Umbilical cord (tissue), 2 donors: ENCODE data around the gene TATDN2. TPM values are rescaled to one million over a fixed set of nuclear protein-coding genes. Genes with fewer than 3 reads are reported as not detected.
"Not testable (repeated sequence)": the region's sequence is repeated elsewhere in the genome, so short reads cannot be mapped to it uniquely, and the experiment has no call there.

Source experiments
- DNase-seq: peaks from one replicate; pipeline ENCODE4 v3.0.0-alpha.2; 2015; ENCODE audit warnings: low spot score
- total RNA-seq: library from RNA; depleted of rRNA; stranded (reverse); fragments of >200 nt; gene quantifications from one replicate; pipeline ENCODE4 v1.2.3, GENCODE V29; 2014; ENCODE audit warnings: low replicate concordance; ENCODE audit not compliant: insufficient read depth

TATDN2 gene
- total RNA-seq, 1 donor from 2014 or later, result 12.5 TPM

DNA sequence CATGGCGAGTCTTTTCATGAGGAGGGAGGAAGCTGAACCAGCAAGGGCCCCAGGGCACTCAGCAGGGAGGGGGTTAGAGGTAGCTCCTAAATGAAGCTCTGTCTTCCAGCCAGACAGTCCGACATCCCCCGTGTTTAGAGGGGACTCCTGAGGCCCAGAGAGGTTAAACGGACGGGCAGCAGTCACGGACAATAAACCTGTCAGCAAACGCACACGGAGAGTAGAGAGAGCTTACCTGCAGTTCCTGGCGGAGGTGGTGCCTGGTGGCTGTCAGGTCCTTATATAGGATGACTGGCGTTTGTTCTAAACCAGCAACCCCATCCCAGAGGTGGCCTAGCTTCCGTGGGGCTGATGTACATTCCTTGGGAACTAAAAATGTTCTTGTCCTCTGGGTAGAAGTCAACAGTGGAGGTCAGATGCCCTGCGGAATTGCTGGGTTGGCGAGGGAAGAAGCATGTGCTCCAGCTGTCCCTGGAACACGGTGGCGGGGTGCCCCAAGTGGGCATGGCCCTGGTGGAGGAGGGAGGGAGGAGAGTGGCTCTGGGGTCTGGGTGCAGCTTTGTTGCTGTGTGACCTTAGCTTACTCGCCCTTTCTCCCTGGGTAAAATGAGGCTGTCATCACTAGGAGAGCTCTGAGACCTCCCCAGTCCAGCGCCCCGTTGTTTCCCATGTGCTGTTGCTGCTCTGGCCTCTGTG is 42.4 kb downstream of the TATDN2 start:
- DNase-seq, result no peak

DNA sequence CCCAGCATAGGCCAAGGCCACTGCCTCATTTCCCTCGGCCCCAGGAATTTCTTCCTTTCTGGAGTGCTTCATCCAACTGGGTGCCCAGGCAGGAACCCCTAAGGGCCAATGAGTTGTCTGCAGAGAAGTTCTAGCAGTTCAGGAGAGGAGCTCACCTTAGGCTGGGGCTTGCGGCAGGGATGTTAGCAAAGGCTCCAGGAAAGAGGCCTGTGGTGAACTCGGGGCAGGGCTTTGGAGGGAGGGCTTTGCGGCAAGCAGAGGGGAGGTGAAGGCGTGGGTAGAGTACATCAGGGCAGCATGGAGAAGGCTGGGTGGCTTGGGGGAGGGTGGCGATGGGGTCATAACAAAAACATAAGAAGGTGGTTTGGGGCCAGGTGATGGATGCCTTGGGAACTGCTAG is 43.4 kb downstream of the TATDN2 start:
- no peak for DNase-seq

GRCh38 chr3:10292505-10293419 is 44.5 kb downstream of the TATDN2 start, which contains the start of gene GHRL:
Gene GHRL, minus strand, starts transcription at chr3:10292947. Its CDS starts 2,767 bp downstream, at chr3:10290180.
- no peak for DNase-seq

DNA sequence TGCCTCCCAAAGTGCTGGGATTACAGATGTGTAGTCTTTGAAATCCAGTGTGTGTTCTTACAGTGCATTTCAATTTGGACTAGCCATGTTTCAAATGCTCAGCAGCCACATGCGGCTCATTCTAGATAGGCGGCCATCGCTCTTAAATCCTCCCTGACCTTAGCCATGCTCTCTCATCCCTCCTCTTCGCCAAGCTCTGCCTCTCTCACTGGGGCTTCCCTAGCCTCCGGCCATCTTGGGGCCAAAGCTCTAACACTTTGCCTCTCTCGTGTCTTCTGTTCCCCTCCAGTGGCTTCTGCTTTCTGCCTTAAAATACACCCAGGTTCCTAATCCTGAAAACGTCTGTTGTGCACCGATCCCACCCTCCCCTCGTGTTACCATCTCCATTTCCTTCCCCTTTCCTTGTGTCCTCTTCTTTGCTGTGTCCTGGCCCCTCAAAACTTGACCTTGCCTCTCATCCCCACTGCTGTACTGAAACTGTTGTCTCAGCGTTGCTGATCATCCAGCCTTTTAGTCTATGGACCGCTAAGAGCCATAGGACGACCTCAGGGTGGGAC is 45.8 kb downstream of the TATDN2 start:
- DNase-seq, result no peak

- not testable (repeated sequence) for DNase-seq
These were observed 49.8 kb downstream of the TATDN2 start for GRCh38 chr3:10298064-10298463.

DNA sequence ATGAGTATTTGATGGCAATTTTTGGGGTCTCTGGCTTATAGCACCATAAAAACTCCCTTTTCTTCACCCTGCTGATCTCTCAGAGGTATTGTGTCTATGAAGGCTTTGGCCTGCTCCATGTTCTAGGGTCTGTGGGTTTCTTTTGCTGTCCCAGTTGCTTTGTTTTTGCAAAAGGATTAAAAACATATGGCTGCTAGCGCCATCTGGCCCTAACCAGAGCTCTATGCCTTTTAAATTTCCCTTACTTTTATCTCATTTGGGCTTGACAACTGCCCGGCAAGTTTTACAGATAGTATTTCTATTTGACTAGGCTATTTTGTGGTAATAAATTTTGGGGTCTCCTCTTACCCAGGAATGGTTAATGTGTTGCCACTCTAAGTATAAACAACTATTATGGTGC is 50.9 kb downstream of the TATDN2 start:
- no peak for DNase-seq

- DNase-seq, result no peak
These were observed 51.4 kb downstream of the TATDN2 start for GRCh38 chr3:10299679-10300078.

- DNase-seq, result no peak
These were observed 51.8 kb downstream of the TATDN2 start for GRCh38 chr3:10300087-10300486.

DNA sequence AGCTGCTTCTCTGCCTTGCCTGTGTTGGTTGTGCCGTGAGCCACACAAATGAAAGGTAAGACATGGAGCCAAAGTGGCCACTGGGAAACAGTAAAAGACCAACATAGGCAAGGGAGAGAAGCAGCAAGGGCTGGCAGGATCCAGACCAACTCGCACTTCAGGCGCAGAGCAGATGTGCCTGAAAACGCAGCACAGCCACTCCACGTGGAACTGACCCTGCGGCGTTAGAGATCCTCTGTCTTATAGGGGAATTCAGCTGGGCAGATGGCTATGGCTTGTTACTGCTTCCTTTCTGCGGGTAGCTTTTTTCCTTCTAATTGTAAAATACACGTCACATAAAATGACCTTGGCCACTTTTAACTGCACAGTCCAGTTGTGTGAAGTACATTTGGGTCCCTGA is 54.8 kb downstream of the TATDN2 start:
- no peak for DNase-seq

DNA sequence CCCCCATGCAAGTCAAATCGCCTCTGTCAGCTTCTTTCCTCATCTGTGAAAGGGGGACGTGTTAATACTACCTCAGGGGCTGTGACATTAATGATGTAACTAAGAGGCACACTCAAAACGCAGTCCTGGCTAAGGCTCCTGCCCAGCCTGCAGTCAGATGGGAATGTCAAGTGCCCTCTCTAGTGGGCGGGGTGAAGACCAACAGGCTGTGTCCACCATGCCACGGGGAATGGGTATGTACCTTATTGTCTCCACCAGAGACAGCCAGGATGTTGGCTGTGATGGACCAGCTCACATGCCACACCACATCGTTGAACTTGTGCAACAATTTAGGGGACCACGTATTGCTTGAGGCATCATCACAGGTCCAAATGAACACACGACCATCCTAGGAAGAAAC is 55.5 kb downstream of the TATDN2 start:
- no peak for DNase-seq

GRCh38 chr3:10304905-10305304 is 56.6 kb downstream of the TATDN2 start:
- no peak for DNase-seq

GRCh38 chr3:10305331-10305902 is 57.2 kb downstream of the TATDN2 start:
- DNase-seq, result no peak

GRCh38 chr3:10306156-10306555 is 57.9 kb downstream of the TATDN2 start:
- DNase-seq, result no peak

DNA sequence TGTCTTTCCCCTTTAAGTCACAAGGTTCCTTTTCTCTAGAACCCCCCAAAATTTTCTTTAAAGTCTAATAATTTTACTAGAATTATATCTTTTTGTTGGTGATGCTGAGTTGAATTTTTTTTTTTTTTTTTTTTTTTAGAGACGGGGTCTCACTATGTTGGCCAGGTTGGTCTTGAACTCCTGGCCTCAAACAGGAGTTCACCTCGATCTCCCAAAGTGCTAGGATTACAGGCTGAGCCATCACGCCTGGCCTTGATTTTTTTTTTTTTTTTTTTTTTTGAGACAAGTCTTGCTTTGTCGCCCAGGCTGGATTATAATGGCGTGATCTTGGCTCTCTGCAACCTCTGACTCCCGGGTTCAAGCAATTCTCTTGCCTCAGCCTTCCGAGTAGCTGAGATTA is 60.4 kb downstream of the TATDN2 start:
- DNase-seq, result no peak

GRCh38 chr3:10309736-10310135 is 61.5 kb downstream of the TATDN2 start:
- no peak for DNase-seq

DNA sequence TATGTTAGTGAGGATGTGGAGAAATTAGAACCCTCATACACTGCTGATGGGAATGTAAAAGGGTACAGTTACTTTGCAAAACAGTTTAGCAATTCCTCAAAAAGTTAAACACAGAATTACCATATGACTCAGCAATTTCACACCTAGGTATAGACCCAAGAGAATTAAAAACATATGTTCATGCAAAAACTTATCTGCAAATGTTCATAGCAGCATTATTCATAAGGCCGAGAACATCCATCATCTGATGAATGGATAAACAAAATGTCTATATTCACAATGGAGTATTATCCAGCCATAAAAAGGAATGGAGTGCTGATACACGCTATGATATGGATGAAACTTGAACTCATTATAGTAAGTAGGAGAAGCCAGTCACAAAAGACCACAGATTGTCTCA is 62.3 kb downstream of the TATDN2 start:
- no peak for DNase-seq

DNA sequence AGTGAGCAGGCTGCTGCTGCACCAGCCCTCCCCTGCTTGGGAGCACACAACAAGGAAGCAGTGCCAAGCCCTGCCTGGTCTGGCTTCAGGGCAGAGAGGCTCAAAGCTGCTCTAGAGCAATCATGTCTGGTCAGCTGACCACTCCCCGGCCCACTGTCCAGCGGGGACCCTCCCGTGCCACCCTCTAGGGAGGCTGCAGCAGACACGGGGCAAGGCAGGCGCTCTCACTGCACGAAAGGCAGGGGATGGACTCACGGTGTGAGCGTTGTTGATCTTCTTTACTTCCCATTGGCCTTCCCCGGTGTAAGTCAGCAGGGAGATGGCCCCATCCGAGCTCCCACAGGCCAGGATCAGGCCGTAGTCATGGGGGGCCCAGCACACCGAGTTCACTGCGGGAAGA is 63.5 kb downstream of the TATDN2 start:
- no peak for DNase-seq

GRCh38 chr3:10312391-10312790 is 64.1 kb downstream of the TATDN2 start:
- DNase-seq, result no peak

DNA sequence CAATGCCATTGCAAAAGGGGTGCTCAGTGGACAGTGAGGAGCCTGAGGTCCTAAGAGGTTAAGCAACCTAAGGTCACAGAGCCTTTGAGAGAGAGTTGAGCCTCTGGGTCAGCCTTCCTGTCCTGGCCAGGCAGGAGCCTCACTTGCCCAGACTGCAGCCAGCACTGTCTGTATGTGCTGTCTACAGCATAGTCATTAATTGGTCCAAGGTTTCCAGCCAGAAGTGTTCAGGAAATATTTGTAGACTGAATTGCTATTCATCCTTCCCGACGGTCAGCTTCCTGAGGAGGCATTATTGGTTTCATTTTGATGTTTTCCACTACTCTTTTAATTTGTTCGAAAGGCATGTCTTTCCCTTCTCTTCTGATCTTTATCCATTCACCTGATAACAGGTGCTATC is 64.6 kb downstream of the TATDN2 start:
- DNase-seq, result no peak

GRCh38 chr3:10315101-10315500 is 66.8 kb downstream of the TATDN2 start:
- DNase-seq, result no peak

GRCh38 chr3:10315771-10316344 is 67.6 kb downstream of the TATDN2 start:
- DNase-seq, result no peak
